Ovary (tissue), 9 donors: ENCODE measurements around the gene SORCS2. TPM values are rescaled to one million over a fixed set of nuclear protein-coding genes. Genes with fewer than 3 reads are reported as not detected.

ENCODE experiments used
- DNase-seq, 5 donors: peaks; one replicate each; pipeline ENCODE4 v3.0.0-alpha.2; 2019 to 2020
- H3K27ac ChIP-seq, 2 donors: fragments of 200-600 bp; one replicate each; pipeline versions ENCODE4 v1.5.1 to v1.8.0; 2019 to 2022
- H3K27me3 ChIP-seq: fragments of 200-600 bp; one replicate; pipeline ENCODE4 v1.8.0; 2022
- H3K36me3 ChIP-seq: fragments of 200-600 bp; sonication (generic); one replicate; pipeline ENCODE4 v1.5.1; 2019
- H3K4me1 ChIP-seq: one replicate; pipeline ENCODE4 v1.8.1; 2013; ENCODE audit warnings: mild to moderate bottlenecking, moderate library complexity; ENCODE audit not compliant: insufficient read depth
- H3K4me3 ChIP-seq: fragments of 200-600 bp; sonication (generic); one replicate; pipeline ENCODE4 v1.5.1; 2017
- H3K9me3 ChIP-seq, 2 donors: fragments of 200-600 bp in 1 of 2; sonication (generic) in 1 of 2; one replicate each; pipeline versions ENCODE4 v1.5.1 to v1.8.1; 2013 to 2019; ENCODE audit warnings: mild to moderate bottlenecking in 1 of 2, moderate library complexity in 1 of 2
- CTCF ChIP-seq, 3 donors: fragments of 450-650 bp in 2 of 3; fragments of 200-600 bp in 1 of 3; IDR thresholded peaks; one replicate each; pipeline versions ENCODE4 v1.5.1 to v1.8.0; 2016 to 2022; ENCODE audit warnings: antibody characterized with exemption in 3 of 3, mild to moderate bottlenecking in 1 of 3
- EP300 ChIP-seq: sonication (generic); formaldehyde crosslinking; IDR thresholded peaks from one replicate; pipeline ENCODE4 v1.6.1; 2017; ENCODE audit warnings: antibody characterized with exemption
- POLR2A ChIP-seq: fragments of 450-650 bp; IDR thresholded peaks from one replicate; pipeline ENCODE4 v1.6.1; 2017; ENCODE audit warnings: antibody characterized with exemption, mild to moderate bottlenecking, moderate library complexity
- WGBS, 3 donors: extraction: QIAGEN DNeasy Blood & Tissue Kit in 1 of 3; methylation state at CpG; one replicate each; pipeline versions ENCODE4 v1.1.5 to v1.1.7; 2013 to 2017; 5-methylcytosine and 5-hydroxymethylcytosine counted together
- intact Hi-C, 4 donors: fragments of 100-400 bp; cut with DNase I; formaldehyde crosslinking; loops; one replicate each; pipeline versions ENCODE4 v1.11.0 to v1.15.1; 2022 to 2023
- polyA plus RNA-seq, 2 donors: library from polyadenylated mRNA; stranded (reverse); fragments of 200-250 nt in 1 of 2; fragments of 350-450 nt in 1 of 2; fragmentation: Illumina TruSeq in 1 of 2; extraction: RNeasy Lipid Tissue Mini Kit (QIAGEN cat#74804) in 1 of 2; gene quantifications; one replicate each; pipeline ENCODE4 v1.2.3, GENCODE V29; 2013 to 2014
- total RNA-seq, 7 donors: library from RNA; depleted of rRNA in 2 of 7; stranded (reverse); fragments of >200 nt in 2 of 7; fragmentation: NEBNext Ultra II Directional in 3 of 7; extraction: Animal tissue kit (Norgen Biotek cat#: 25700) in 3 of 7; gene quantifications; one replicate each; pipeline versions ENCODE4 v1.1.0 to v1.2.4, GENCODE V29; 2016 to 2023
- donor health status: DM: no; HTN: no; CAD: no; lungs with moderate emphysema.
- donor health status: DM: no; HTN: no; CAD: no.
- donor health status: Bipolar disorder and iron deficiency.
- donor health status: DM: yes; HTN: yes; CAD: no.
- donor health status: DM: no; HTN: no; CAD: no.
- donor health status: DM: yes; HTN: yes; CAD: no.

Gene SORCS2
- total and polyA plus RNA-seq, 9 donors = 0.60 to 23.9 (median 7.1) TPM

GRCh38 chr4:7763106-7763505 is 570.8 kb downstream of the SORCS2 start:
- Histone ChIP-seq H3K27me3 (no peaks in the 10 kb centered on the region), H3K9me3 (no peaks in the 10 kb centered on the region), H3K27ac (no peak overlapping the region), H3K4me1 (no peaks in the 10 kb centered on the region), H3K4me3 (no peak overlapping the region), H3K36me3 (no peaks in the 10 kb centered on the region)
- no peak for TF ChIP-seq POLR2A
- no peak for TF ChIP-seq CTCF (IDR thresholded peaks at IDR 0.05)
- no peak for TF ChIP-seq EP300
- intact Hi-C loops = loop anchor here in 1 of 4 donors (5.0 kb wide), 1 partner anchor 39 kb away; no protein-coding TSS in a partner anchor
- 85 to 92% (median 88%) methylated on average over 16 of the region's 16 CpGs for WGBS, 3 donors
- DNase-seq = no peak

GRCh38 chr4:7763788-7764187 is 571.5 kb downstream of the SORCS2 start:
- Histone ChIP-seq H3K9me3 (no peaks in the 10 kb centered on the region), H3K4me1 (no peaks in the 10 kb centered on the region), H3K27ac (no peak overlapping the region), H3K36me3 (no peaks in the 10 kb centered on the region), H3K27me3 (no peaks in the 10 kb centered on the region), H3K4me3 (no peak overlapping the region)
- 74 to 82% (median 76%) methylated on average over 10 of the region's 10 CpGs for WGBS, 3 donors
- TF ChIP-seq POLR2A = no peak
- no peak for TF ChIP-seq EP300
- no peak for TF ChIP-seq CTCF (IDR thresholded peaks at IDR 0.05)
- intact Hi-C loops = loop anchor here in 1 of 4 donors (5.0 kb wide), 1 partner anchor 39 kb away; no protein-coding TSS in a partner anchor
- no peak for DNase-seq

- no peak overlapping the region for H3K4me3 ChIP-seq
- intact Hi-C loops = loop anchor here in 1 of 4 donors (5.0 kb wide), 1 partner anchor 38 kb away; no protein-coding TSS in a partner anchor
- DNase-seq = no peak
- TF ChIP-seq POLR2A = no peak
- no peak for TF ChIP-seq CTCF (IDR thresholded peaks at IDR 0.05)
- no peak for TF ChIP-seq EP300
- no peaks in the 10 kb centered on the region for H3K27me3 ChIP-seq
- 87 to 91% (median 90%) methylated on average over 5 of the region's 5 CpGs for whole genome bisulfite sequencing, 3 donors
- H3K36me3 ChIP-seq = no peaks in the 10 kb centered on the region
- no peaks in the 10 kb centered on the region for H3K9me3 ChIP-seq
- H3K4me1 ChIP-seq = no peaks in the 10 kb centered on the region
- no peak overlapping the region for H3K27ac ChIP-seq
These were observed 572.1 kb downstream of the SORCS2 start for GRCh38 chr4:7764466-7764865.

GRCh38 chr4:7765666-7766065 is 573.3 kb downstream of the SORCS2 start:
- no peaks in the 10 kb centered on the region for H3K36me3 ChIP-seq
- WGBS, 3 donors = 80 to 91% (median 85%) methylated on average over 12 of the region's 12 CpGs
- H3K9me3 ChIP-seq = no peaks in the 10 kb centered on the region
- no peak overlapping the region for H3K4me3 ChIP-seq
- no peak overlapping the region for H3K27ac ChIP-seq
- TF ChIP-seq CTCF (IDR thresholded peaks at IDR 0.05) = no peak
- no peak for TF ChIP-seq EP300
- no peak for TF ChIP-seq POLR2A
- peak in 1 of 5 donors; percentile 10 for DNase-seq
- no peaks in the 10 kb centered on the region for H3K27me3 ChIP-seq
- intact Hi-C loops = loop anchor here in 1 of 4 donors (5.0 kb wide), 1 partner anchor 37 kb away; no protein-coding TSS in a partner anchor
- H3K4me1 ChIP-seq = no peaks in the 10 kb centered on the region
